WERI-Rb-1 (cell line): Measurements from ENCODE around the gene RNF19B.

ENCODE experiments used
- DNase-seq: peaks from one replicate; pipeline ENCODE4 v3.0.0-alpha.2; 2020
- H3K27ac ChIP-seq: fragments of 250-450 bp; sonication (Bioruptor Pico); 2 replicates; pipeline ENCODE4 v1.5.1; 2020; ENCODE audit warnings: mild to moderate bottlenecking, moderate library complexity
- H3K27me3 ChIP-seq: fragments of 250-450 bp; sonication (Bioruptor Pico); 2 replicates; pipeline ENCODE4 v1.5.1; 2021; ENCODE audit warnings: mild to moderate bottlenecking, low read depth, moderate library complexity; ENCODE audit not compliant: insufficient read depth, severe bottlenecking
- H3K36me3 ChIP-seq: fragments of 250-450 bp; sonication (Bioruptor Pico); 2 replicates; pipeline ENCODE4 v1.5.1; 2020; ENCODE audit warnings: mild to moderate bottlenecking, moderate library complexity
- H3K4me3 ChIP-seq: 2 replicates; pipeline ENCODE4 v1.5.1; 2011; ENCODE audit warnings: low read depth, mild to moderate bottlenecking, control low read depth, low read length
- H3K9me3 ChIP-seq: fragments of 250-450 bp; sonication (Bioruptor Pico); 2 replicates; pipeline ENCODE4 v1.5.1; 2021; ENCODE audit warnings: mild to moderate bottlenecking, moderate library complexity; ENCODE audit not compliant: severe bottlenecking
- TF ChIP-seq, protein P1 (sequence below): IDR thresholded peaks from 2 replicates; pipeline ENCODE4 v1.5.1; 2011; ENCODE audit warnings: low read depth, mild to moderate bottlenecking, control low read depth, inconsistent platforms, low read length

RNF19B gene

GRCh38 chr1:32937061-32937460 lies 27.5 kb downstream of the RNF19B start:
- no peak for DNase-seq
- H3K27ac ChIP-seq = no peak overlapping the region
- TF ChIP-seq, protein P1, sequence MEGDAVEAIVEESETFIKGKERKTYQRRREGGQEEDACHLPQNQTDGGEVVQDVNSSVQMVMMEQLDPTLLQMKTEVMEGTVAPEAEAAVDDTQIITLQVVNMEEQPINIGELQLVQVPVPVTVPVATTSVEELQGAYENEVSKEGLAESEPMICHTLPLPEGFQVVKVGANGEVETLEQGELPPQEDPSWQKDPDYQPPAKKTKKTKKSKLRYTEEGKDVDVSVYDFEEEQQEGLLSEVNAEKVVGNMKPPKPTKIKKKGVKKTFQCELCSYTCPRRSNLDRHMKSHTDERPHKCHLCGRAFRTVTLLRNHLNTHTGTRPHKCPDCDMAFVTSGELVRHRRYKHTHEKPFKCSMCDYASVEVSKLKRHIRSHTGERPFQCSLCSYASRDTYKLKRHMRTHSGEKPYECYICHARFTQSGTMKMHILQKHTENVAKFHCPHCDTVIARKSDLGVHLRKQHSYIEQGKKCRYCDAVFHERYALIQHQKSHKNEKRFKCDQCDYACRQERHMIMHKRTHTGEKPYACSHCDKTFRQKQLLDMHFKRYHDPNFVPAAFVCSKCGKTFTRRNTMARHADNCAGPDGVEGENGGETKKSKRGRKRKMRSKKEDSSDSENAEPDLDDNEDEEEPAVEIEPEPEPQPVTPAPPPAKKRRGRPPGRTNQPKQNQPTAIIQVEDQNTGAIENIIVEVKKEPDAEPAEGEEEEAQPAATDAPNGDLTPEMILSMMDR = no peak
- no peaks in the 10 kb centered on the region for H3K9me3 ChIP-seq
- no peaks in the 10 kb centered on the region for H3K27me3 ChIP-seq
- peaks cover 66% of the 10 kb centered on the region for H3K36me3 ChIP-seq
- H3K4me3 ChIP-seq = no peak overlapping the region

- H3K4me3 ChIP-seq = no peak overlapping the region
- no peaks in the 10 kb centered on the region for H3K9me3 ChIP-seq
- peaks cover 49% of the 10 kb centered on the region for H3K36me3 ChIP-seq
- peak overlapping the region; percentile 51 for H3K27ac ChIP-seq
- H3K27me3 ChIP-seq = no peaks in the 10 kb centered on the region
- TF ChIP-seq, protein P1 = no peak
- DNase-seq = no peak
Measured at GRCh38 chr1:32934535-32934934, 30.1 kb downstream of the RNF19B start.

DNA sequence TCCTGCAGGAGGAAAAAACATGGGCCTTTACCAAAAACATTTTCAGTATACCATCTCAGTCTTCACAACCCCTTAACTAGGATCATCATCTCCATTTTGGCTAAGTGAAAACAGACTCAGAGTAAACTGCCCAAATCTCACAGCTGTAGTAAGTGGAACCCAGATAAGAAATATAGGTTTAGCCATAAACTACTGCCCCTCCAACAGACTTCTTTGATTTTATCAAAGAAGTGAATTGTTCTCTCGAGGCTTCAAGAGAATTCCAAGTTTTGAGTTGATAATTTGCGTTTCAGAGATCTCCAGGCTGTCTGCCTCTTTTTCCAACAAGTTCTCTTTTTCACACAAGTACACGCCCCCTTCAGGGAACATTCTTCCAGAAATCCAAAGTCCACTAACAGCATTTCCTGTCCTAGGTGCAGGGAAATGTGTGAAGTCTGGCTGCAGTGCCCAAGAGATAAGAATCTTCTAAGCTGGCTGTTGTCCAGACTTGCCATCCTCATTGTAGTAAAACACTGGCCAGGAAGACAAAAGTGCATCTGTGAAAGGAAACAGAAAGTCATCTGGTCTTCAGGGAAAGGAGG lies 30.8 kb downstream of the RNF19B start:
- TF ChIP-seq, protein P1 = no peak
- Histone ChIP-seq H3K9me3 (no peaks in the 10 kb centered on the region), H3K36me3 (peaks cover 43% of the 10 kb centered on the region), H3K27me3 (no peaks in the 10 kb centered on the region), H3K4me3 (no peak overlapping the region), H3K27ac (peak overlapping the region; percentile 51)
- DNase-seq = peak; percentile 28

GRCh38 chr1:32931760-32932159 lies 32.8 kb downstream of the RNF19B start:
- peaks cover 24% of the 10 kb centered on the region for H3K36me3 ChIP-seq
- H3K4me3 ChIP-seq = no peak overlapping the region
- no peak for DNase-seq
- no peak overlapping the region for H3K27ac ChIP-seq
- no peaks in the 10 kb centered on the region for H3K27me3 ChIP-seq
- no peaks in the 10 kb centered on the region for H3K9me3 ChIP-seq
- TF ChIP-seq, protein P1 = no peak

DNA sequence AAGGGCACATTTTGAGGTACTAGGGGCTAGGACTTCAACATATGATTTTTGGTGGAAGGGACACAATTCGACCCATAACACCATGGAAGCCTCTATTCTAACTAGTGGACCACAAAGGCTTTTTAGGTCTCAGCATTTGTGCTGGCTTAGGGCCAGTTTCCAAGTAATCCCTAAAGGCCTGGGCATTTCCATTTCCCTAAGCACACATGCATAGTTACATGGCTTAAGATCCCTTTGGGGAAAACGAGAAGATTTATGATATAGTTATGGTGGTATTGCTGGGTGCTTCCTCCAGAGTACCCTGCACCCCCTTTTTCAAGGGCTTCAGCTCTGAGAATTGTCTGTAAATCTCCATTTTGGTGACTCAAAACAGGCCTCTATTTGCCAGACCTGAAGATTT lies 35.2 kb downstream of the RNF19B start:
- DNase-seq = no peak
- TF ChIP-seq, protein P1 = no peak
- Histone ChIP-seq H3K27me3 (no peaks in the 10 kb centered on the region), H3K4me3 (no peak overlapping the region), H3K9me3 (no peaks in the 10 kb centered on the region), H3K36me3 (0 out of 2 replicates have a peak, but pooled peaks cover 5% of the 10 kb centered on the region), H3K27ac (no peak overlapping the region)

DNA sequence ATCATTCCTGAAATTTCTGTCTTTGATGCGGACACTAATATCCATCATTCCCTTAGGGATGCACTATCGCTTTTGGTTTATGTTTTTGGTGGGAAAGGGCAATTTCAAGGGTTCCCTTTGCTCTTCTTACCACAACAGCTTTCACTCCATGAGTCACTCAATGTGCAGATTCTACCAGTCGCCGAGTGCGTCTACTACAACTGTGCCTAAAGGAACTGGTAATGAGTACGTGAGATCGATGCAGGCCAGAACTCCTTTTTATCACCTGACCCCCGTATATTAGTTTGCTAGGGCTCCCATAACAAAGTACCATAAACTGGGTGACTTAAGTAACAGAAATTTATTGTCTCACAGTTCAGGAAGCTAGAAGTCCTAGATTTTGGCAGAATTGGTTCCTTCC lies 35.9 kb downstream of the RNF19B start:
- TF ChIP-seq, protein P1 = no peak
- no peak overlapping the region for H3K4me3 ChIP-seq
- H3K36me3 ChIP-seq = 0 out of 2 replicates have a peak, but pooled peaks cover 2% of the 10 kb centered on the region
- H3K9me3 ChIP-seq = no peaks in the 10 kb centered on the region
- H3K27ac ChIP-seq = no peak overlapping the region
- no peak for DNase-seq
- H3K27me3 ChIP-seq = no peaks in the 10 kb centered on the region
